ENCODE results near the gene CCN5. TPM values are rescaled to one million over a fixed set of nuclear protein-coding genes. Genes with fewer than 3 reads are reported as not detected.

Gene CCN5
- total RNA-seq, 1 experiment from 2014 or later, result 0.37 TPM

DNA sequence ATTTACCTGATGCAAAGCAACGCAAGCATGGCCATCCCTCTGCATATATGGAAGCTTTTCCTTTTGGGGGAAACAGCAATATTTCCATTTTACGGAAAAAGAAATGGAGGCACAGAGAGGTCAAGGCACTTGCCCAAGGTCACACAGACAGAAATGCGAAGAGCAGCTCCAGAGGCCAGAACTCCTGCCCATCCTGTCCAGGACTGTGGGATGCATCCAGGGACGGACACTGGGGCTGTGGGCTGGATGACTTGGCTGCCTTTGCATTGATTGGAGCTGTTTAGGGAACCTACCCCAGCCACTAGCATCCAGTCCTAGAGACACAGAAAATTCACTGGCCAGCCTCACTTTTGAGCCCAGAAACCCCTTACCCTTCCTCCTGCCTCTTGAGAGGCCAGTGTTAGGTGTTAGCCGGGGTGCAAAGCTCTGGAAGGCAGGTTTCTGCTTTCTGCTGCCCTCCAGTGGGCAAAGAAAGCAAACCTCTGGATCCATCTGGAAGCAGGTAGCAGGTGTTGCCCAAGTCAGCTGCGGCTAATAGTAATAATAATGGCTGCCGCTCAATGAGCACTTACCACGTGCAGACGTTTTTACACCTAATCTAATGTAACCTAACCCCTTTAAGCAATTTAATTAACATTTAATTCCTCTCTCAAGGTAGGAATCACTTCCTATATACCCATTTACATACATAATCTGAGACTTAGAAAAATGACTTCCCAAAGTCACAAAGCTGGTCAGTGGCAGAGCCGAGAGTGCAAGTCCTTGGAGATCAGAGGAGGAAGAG, 31.7 kb upstream of the CCN5 start (continued):
- TF ChIP-seq NR3C1 (CRISPR knock-in tag; conservative IDR thresholded peaks at IDR 0.05; ENCODE audit: low read depth) (no peak), TCF7 (CRISPR knock-in tag; IDR thresholded peaks at IDR 0.05; ENCODE audit: low read depth) (no peak)

DNA sequence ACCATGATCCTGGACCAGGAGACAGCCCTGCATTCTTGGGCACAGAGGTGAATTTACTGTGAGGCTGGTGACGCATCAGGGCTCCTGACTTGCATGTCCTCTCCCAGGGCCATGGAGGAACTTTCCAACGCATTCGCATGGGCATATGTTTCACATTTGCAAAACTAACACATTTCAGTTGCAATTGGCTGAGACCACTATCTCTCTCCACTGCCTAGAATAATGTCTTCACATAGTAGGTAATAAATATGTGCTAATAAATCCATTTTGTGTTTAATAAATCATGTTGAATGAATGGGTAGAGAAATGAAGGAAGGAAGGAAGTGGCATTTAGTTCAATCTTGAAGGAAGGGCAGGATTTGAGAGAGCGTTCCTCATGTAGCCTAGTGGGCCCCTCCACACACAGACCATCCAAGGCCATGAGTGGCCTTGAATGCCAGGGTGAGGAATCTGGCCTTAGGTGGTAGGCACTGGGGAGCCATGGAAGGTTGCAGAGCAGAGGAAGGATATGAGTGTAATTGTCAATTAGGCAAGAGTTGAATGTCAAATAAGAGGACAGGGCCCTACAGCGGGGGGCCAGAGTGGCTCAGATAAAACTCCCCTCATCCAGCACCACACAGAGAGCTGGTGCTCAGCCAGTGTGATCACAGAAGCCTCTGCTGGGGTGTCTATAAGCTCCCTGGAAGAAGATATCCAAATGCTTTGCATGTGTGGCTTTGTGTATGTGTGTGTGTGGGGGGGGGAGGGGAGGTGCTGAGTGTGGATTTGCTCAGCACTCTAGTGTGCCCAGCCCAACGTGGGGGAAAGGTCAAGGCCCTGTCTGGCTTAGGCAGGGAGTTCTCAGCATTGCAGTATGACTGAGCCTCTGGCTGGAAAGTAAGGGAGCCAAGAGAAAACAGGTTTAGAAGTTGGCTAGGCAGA, 30.9 kb upstream of the CCN5 start:
- DNase-seq (ENCODE audit: low spot score), result no peak
- Mint-ChIP-seq H3K27ac (no peak overlapping the region; the same call in 1 of the 2 replicates), H3K36me3 (no peaks in the 10 kb centered on the region), H3K4me1 (peaks cover 18% of the 10 kb centered on the region), H3K27me3 (ENCODE audit: low read depth) (peaks cover 10% of the 10 kb centered on the region), H3K4me3 (no peak overlapping the region), H3K9me3 (peaks cover 5% of the 10 kb centered on the region; the same call in 1 of the 2 replicates)
- CTCF ChIA-PET, result interaction anchor here (0.6 to 4.2 kb wide), 62 partner anchors 12 to 1883 kb away, joined by 3 to 83 read pairs (median 4); partner anchors contain the start of genes ADA, FITM2, KCNK15 and TTPAL
- TF ChIP-seq SOX15 (CRISPR knock-in tag; IDR thresholded peaks at IDR 0.05), result no peak
- TF ChIP-seq ZNF138 (CRISPR knock-in tag; conservative IDR thresholded peaks at IDR 0.05), result no peak
- no peak for TF ChIP-seq CREB1 (CRISPR knock-in tag; IDR thresholded peaks at IDR 0.05)
- TF ChIP-seq JUN (CRISPR knock-in tag; IDR thresholded peaks at IDR 0.05), result no peak
- TF ChIP-seq, protein P1, sequence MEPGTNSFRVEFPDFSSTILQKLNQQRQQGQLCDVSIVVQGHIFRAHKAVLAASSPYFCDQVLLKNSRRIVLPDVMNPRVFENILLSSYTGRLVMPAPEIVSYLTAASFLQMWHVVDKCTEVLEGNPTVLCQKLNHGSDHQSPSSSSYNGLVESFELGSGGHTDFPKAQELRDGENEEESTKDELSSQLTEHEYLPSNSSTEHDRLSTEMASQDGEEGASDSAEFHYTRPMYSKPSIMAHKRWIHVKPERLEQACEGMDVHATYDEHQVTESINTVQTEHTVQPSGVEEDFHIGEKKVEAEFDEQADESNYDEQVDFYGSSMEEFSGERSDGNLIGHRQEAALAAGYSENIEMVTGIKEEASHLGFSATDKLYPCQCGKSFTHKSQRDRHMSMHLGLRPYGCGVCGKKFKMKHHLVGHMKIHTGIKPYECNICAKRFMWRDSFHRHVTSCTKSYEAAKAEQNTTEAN (CRISPR knock-in tag; IDR thresholded peaks at IDR 0.05), result no peak
- TF ChIP-seq, protein P2, sequence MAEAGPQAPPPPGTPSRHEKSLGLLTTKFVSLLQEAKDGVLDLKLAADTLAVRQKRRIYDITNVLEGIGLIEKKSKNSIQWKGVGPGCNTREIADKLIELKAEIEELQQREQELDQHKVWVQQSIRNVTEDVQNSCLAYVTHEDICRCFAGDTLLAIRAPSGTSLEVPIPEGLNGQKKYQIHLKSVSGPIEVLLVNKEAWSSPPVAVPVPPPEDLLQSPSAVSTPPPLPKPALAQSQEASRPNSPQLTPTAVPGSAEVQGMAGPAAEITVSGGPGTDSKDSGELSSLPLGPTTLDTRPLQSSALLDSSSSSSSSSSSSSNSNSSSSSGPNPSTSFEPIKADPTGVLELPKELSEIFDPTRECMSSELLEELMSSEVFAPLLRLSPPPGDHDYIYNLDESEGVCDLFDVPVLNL (CRISPR knock-in tag; IDR thresholded peaks at IDR 0.05; ENCODE audit: borderline replicate concordance, low read depth), result no peak
- TF ChIP-seq, protein P3, sequence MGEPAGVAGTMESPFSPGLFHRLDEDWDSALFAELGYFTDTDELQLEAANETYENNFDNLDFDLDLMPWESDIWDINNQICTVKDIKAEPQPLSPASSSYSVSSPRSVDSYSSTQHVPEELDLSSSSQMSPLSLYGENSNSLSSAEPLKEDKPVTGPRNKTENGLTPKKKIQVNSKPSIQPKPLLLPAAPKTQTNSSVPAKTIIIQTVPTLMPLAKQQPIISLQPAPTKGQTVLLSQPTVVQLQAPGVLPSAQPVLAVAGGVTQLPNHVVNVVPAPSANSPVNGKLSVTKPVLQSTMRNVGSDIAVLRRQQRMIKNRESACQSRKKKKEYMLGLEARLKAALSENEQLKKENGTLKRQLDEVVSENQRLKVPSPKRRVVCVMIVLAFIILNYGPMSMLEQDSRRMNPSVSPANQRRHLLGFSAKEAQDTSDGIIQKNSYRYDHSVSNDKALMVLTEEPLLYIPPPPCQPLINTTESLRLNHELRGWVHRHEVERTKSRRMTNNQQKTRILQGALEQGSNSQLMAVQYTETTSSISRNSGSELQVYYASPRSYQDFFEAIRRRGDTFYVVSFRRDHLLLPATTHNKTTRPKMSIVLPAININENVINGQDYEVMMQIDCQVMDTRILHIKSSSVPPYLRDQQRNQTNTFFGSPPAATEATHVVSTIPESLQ (CRISPR knock-in tag; IDR thresholded peaks at IDR 0.05), result no peak
- no peak for TF ChIP-seq TP53 (CRISPR knock-in tag; IDR thresholded peaks at IDR 0.05)
- TF ChIP-seq JAZF1 (CRISPR knock-in tag; IDR thresholded peaks at IDR 0.05), result no peak
- no peak for TF ChIP-seq IRF2 (CRISPR knock-in tag; IDR thresholded peaks at IDR 0.05; ENCODE audit: borderline replicate concordance, low read depth)
- TF ChIP-seq, protein P4, sequence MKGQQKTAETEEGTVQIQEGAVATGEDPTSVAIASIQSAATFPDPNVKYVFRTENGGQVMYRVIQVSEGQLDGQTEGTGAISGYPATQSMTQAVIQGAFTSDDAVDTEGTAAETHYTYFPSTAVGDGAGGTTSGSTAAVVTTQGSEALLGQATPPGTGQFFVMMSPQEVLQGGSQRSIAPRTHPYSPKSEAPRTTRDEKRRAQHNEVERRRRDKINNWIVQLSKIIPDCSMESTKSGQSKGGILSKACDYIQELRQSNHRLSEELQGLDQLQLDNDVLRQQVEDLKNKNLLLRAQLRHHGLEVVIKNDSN (CRISPR knock-in tag; IDR thresholded peaks at IDR 0.05), result no peak
- no peak for TF ChIP-seq ZNF263 (CRISPR knock-in tag; IDR thresholded peaks at IDR 0.05; ENCODE audit: low read depth)
- TF ChIP-seq TEAD4 (CRISPR knock-in tag; IDR thresholded peaks at IDR 0.05), result no peak
- no peak for TF ChIP-seq OVOL2 (CRISPR knock-in tag; IDR thresholded peaks at IDR 0.05; ENCODE audit: borderline replicate concordance)
- TF ChIP-seq, protein P5, sequence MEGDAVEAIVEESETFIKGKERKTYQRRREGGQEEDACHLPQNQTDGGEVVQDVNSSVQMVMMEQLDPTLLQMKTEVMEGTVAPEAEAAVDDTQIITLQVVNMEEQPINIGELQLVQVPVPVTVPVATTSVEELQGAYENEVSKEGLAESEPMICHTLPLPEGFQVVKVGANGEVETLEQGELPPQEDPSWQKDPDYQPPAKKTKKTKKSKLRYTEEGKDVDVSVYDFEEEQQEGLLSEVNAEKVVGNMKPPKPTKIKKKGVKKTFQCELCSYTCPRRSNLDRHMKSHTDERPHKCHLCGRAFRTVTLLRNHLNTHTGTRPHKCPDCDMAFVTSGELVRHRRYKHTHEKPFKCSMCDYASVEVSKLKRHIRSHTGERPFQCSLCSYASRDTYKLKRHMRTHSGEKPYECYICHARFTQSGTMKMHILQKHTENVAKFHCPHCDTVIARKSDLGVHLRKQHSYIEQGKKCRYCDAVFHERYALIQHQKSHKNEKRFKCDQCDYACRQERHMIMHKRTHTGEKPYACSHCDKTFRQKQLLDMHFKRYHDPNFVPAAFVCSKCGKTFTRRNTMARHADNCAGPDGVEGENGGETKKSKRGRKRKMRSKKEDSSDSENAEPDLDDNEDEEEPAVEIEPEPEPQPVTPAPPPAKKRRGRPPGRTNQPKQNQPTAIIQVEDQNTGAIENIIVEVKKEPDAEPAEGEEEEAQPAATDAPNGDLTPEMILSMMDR (IDR thresholded peaks at IDR 0.05), result no peak
- ATAC-seq, result no peak; the same call in 1 of the 2 replicates
- POLR2A ChIA-PET, result interaction anchor here (0.6 to 0.8 kb wide), 2 partner anchors 38 to 321 kb away, joined by 4 to 6 read pairs; no protein-coding TSS in a partner anchor
